Measurements from ENCODE around the gene F5. TPM values are rescaled to one million over a fixed set of nuclear protein-coding genes. Genes with fewer than 3 reads are reported as not detected.

F5 gene
- total and polyA plus RNA-seq, 10 of the 15 experiments (the other 5 are each of a cell fraction or from before 2014, with no cell fraction given), result under 0.01 to 3.8 (median 0.40) TPM

- CTCF ChIA-PET, result interaction anchor here (1.0 to 1.1 kb wide), 2 partner anchors 13 to 53 kb away, joined by 3 read pairs; no protein-coding TSS in a partner anchor
- ATAC-seq, result no peak
- H3K4me3 ChIP-seq, result no peak overlapping the region
- no peak for FAIRE-seq
- no TSS peak for BruUV-seq (replicated peaks)
- no peaks in the 10 kb centered on the region; the same call in 2 of the 3 replicates for H3K9me3 ChIP-seq (replicated peaks; ENCODE audit: control insufficient read depth, insufficient read depth, low read length)
- H3K27ac ChIP-seq (ENCODE audit: control insufficient read depth, insufficient read depth), result no peak overlapping the region
- H3K9ac ChIP-seq (ENCODE audit: control insufficient read depth, insufficient read depth, low read length), result no peak overlapping the region
- no peaks in the 10 kb centered on the region for H3K79me2 ChIP-seq (ENCODE audit: control insufficient read depth, insufficient read depth, low read length)
- POLR2A ChIA-PET, result interaction anchor here (0.7 kb wide), 1 partner anchor 941 kb away, joined by 3 read pairs; no protein-coding TSS in a partner anchor
- SMC1A ChIA-PET (ENCODE audit: uncharacterized antibody, unreplicated experiment), result no interaction called here
- H4K20me1 ChIP-seq (ENCODE audit: control insufficient read depth, insufficient read depth), result no peaks in the 10 kb centered on the region
- intact Hi-C loops (cut with micrococcal nuclease; ENCODE audit: unreplicated experiment), result no loop called here
- whole genome bisulfite sequencing (ENCODE audit: insufficient coverage, insufficient replicate concordance, low lambda C conversion rate, missing lambda C conversion rate), result 95% methylated on average over 3 of the region's 3 CpGs
- RAD21 ChIA-PET (ENCODE audit: unreplicated experiment), result interaction anchor here (1.7 kb wide), 1 partner anchor 107 kb away, joined by 3 read pairs; no protein-coding TSS in a partner anchor
- no peaks in the 10 kb centered on the region for H3K27me3 ChIP-seq (replicated peaks in 1 of 2; ENCODE audit: control insufficient read depth in 2 of 2, insufficient read depth in 2 of 2, low read length in 1 of 2)
- no peak overlapping the region for H2AFZ ChIP-seq (ENCODE audit: control insufficient read depth, low read depth, low read length)
- in situ Hi-C loops (cut with MboI), result no loop called here
- TF ChIP-seq HCFC1 (IDR thresholded peaks at IDR 0.05; ENCODE audit: low read length) (no peak), ZNF24 (IDR thresholded peaks at IDR 0.05) (no peak), SPI1 (IDR thresholded peaks at IDR 0.05; ENCODE audit: borderline replicate concordance, insufficient read depth, low read depth, low read length) (no peak), CHD1 (IDR thresholded peaks at IDR 0.05; ENCODE audit: low read depth, low read length) (no peak), RELA (IDR thresholded peaks at IDR 0.05; ENCODE audit: borderline replicate concordance, partially characterized antibody) (no peak), CHD4 (IDR thresholded peaks at IDR 0.05) (no peak), IRF5 (IDR thresholded peaks at IDR 0.05; ENCODE audit: borderline replicate concordance) (no peak)
- no peak for DNase-seq (ENCODE audit: low read depth, low spot score)
- H3K36me3 ChIP-seq (ENCODE audit: control insufficient read depth in 2 of 2, insufficient read depth in 2 of 2, low read length in 1 of 2), result no peaks in the 10 kb centered on the region
- peaks cover 6% of the 10 kb centered on the region; the same call in 1 of the 2 replicates for H3K4me1 ChIP-seq (ENCODE audit: control insufficient read depth, insufficient read depth, low read length)
- H3K4me2 ChIP-seq (ENCODE audit: control insufficient read depth, insufficient read depth), result no peak overlapping the region
These were observed 91.9 kb downstream of the F5 start for GRCh38 chr1:169494343-169494742.

Measured in GM12878 (cell line).